ENCODE data around the gene ARMCX1.
"Not testable (repeated sequence)": the region's sequence is repeated elsewhere in the genome, so short reads cannot be mapped to it uniquely, and the experiment has no call there.

ARMCX1 gene

GRCh38 chrX:101550362-101550750 lies at the start of gene ARMCX1:
TSS of gene ARMCX1 (plus strand) at chrX:101550547. CDS start at chrX:101552931, 2,384 bp downstream.
- no peak within 1 kb of the TSS for H2AFZ ChIP-seq (ENCODE audit: low read length)
- no peaks in the 10 kb centered on the region for H3F3A ChIP-seq (ENCODE audit: insufficient read depth, low read length)
- H3K27ac ChIP-seq (ENCODE audit: low read depth, low read length, poor library complexity, severe bottlenecking): no peak within 1 kb of the TSS
- TF ChIP-seq CTCF (IDR thresholded peaks at IDR 0.05; ENCODE audit: low read length) (no peak), EZH2 (IDR thresholded peaks at IDR 0.05; ENCODE audit: borderline replicate concordance, low read length) (no peak)
- H3K27me3 ChIP-seq (ENCODE audit: insufficient read depth, low read length): no peaks in the 10 kb centered on the region
- H3K4me3 ChIP-seq (ENCODE audit: low read depth, low read length, poor library complexity, severe bottlenecking): no peak within 1 kb of the TSS
- H3K4me2 ChIP-seq (ENCODE audit: low read length): no peak within 1 kb of the TSS
- H3K9me2 ChIP-seq (ENCODE audit: low read depth, low read length): no peaks in the 10 kb centered on the region
- H3K4me1 ChIP-seq (ENCODE audit: insufficient read depth, low read length, severe bottlenecking): no peaks in the 10 kb centered on the region
- no peaks in the 10 kb centered on the region for H3K9me3 ChIP-seq (ENCODE audit: low read length)
- no peaks in the 10 kb centered on the region for H3K36me3 ChIP-seq (ENCODE audit: insufficient read depth, low read length)
- no peaks in the 10 kb centered on the region for H4K20me1 ChIP-seq (ENCODE audit: insufficient read depth, low read length)
- no peaks in the 10 kb centered on the region for H3K79me2 ChIP-seq (ENCODE audit: insufficient read depth, low read length)
- H3K9ac ChIP-seq (ENCODE audit: low read length): no peak within 1 kb of the TSS

- not testable (repeated sequence) for H3K9ac ChIP-seq (ENCODE audit: low read length); H3K79me2 ChIP-seq (ENCODE audit: insufficient read depth, low read length); H4K20me1 ChIP-seq (ENCODE audit: insufficient read depth, low read length); H3K9me2 ChIP-seq (ENCODE audit: low read depth, low read length); H3F3A ChIP-seq (ENCODE audit: insufficient read depth, low read length); H3K27me3 ChIP-seq (ENCODE audit: insufficient read depth, low read length); H3K36me3 ChIP-seq (ENCODE audit: insufficient read depth, low read length); H3K27ac ChIP-seq (ENCODE audit: low read depth, low read length, poor library complexity, severe bottlenecking); H3K4me3 ChIP-seq (ENCODE audit: low read depth, low read length, poor library complexity, severe bottlenecking); H3K4me2 ChIP-seq (ENCODE audit: low read length); H3K9me3 ChIP-seq (ENCODE audit: low read length); H3K4me1 ChIP-seq (ENCODE audit: insufficient read depth, low read length, severe bottlenecking); H2AFZ ChIP-seq (ENCODE audit: low read length)
Measured at GRCh38 chrX:101502929-101503328, 47.4 kb upstream of the ARMCX1 start.

- no peaks in the 10 kb centered on the region for H3K27me3 ChIP-seq (ENCODE audit: insufficient read depth, low read length)
- no peaks in the 10 kb centered on the region for H3F3A ChIP-seq (ENCODE audit: insufficient read depth, low read length)
- no peaks in the 10 kb centered on the region for H3K9me2 ChIP-seq (ENCODE audit: low read depth, low read length)
- no peaks in the 10 kb centered on the region for H3K79me2 ChIP-seq (ENCODE audit: insufficient read depth, low read length)
- no peak overlapping the region for H3K4me3 ChIP-seq (ENCODE audit: low read depth, low read length, poor library complexity, severe bottlenecking)
- H3K9ac ChIP-seq (ENCODE audit: low read length): no peak overlapping the region
- H3K36me3 ChIP-seq (ENCODE audit: insufficient read depth, low read length): no peaks in the 10 kb centered on the region
- no peaks in the 10 kb centered on the region for H4K20me1 ChIP-seq (ENCODE audit: insufficient read depth, low read length)
- H2AFZ ChIP-seq (ENCODE audit: low read length): no peak overlapping the region
- H3K4me2 ChIP-seq (ENCODE audit: low read length): no peak overlapping the region
- TF ChIP-seq EZH2 (IDR thresholded peaks at IDR 0.05; ENCODE audit: borderline replicate concordance, low read length): no peak
- TF ChIP-seq CTCF (IDR thresholded peaks at IDR 0.05; ENCODE audit: low read length): no peak
- H3K9me3 ChIP-seq (ENCODE audit: low read length): no peaks in the 10 kb centered on the region
- no peaks in the 10 kb centered on the region for H3K4me1 ChIP-seq (ENCODE audit: insufficient read depth, low read length, severe bottlenecking)
- H3K27ac ChIP-seq (ENCODE audit: low read depth, low read length, poor library complexity, severe bottlenecking): no peak overlapping the region
Measured at GRCh38 chrX:101507372-101507771, 43.0 kb upstream of the ARMCX1 start.

GRCh38 chrX:101507986-101508385 lies 42.4 kb upstream of the ARMCX1 start:
- TF ChIP-seq CTCF (IDR thresholded peaks at IDR 0.05; ENCODE audit: low read length) (no peak), EZH2 (IDR thresholded peaks at IDR 0.05; ENCODE audit: borderline replicate concordance, low read length) (no peak)
- Histone ChIP-seq H3K36me3 (ENCODE audit: insufficient read depth, low read length) (no peaks in the 10 kb centered on the region), H3K4me1 (ENCODE audit: insufficient read depth, low read length, severe bottlenecking) (no peaks in the 10 kb centered on the region), H3K4me2 (ENCODE audit: low read length) (no peak overlapping the region), H3F3A (ENCODE audit: insufficient read depth, low read length) (no peaks in the 10 kb centered on the region), H3K9me2 (ENCODE audit: low read depth, low read length) (no peaks in the 10 kb centered on the region), H3K9ac (ENCODE audit: low read length) (no peak overlapping the region), H4K20me1 (ENCODE audit: insufficient read depth, low read length) (no peaks in the 10 kb centered on the region), H3K79me2 (ENCODE audit: insufficient read depth, low read length) (no peaks in the 10 kb centered on the region), H3K27ac (ENCODE audit: low read depth, low read length, poor library complexity, severe bottlenecking) (no peak overlapping the region), H2AFZ (ENCODE audit: low read length) (no peak overlapping the region), H3K27me3 (ENCODE audit: insufficient read depth, low read length) (no peaks in the 10 kb centered on the region), H3K4me3 (ENCODE audit: low read depth, low read length, poor library complexity, severe bottlenecking) (no peak overlapping the region), H3K9me3 (ENCODE audit: low read length) (no peaks in the 10 kb centered on the region)
